Mesenchymal stem cell (in vitro differentiated cells and primary cell): ENCODE results near the gene BCL2.

Source experiments
- DNase-seq: peaks from one replicate; pipeline ENCODE4 v3.0.0-alpha.2; 2013
- H2AFZ ChIP-seq: one replicate; pipeline ENCODE4 v1.6.1; 2013; ENCODE audit warnings: low read depth, mild to moderate bottlenecking, control low read depth, inconsistent platforms, low read length, moderate library complexity
- H2AK5ac ChIP-seq: 2 replicates; pipeline ENCODE4 v1.6.1; 2013; ENCODE audit warnings: low read length, moderate library complexity, mild to moderate bottlenecking, inconsistent platforms; ENCODE audit not compliant: severe bottlenecking
- H2BK120ac ChIP-seq: one replicate; pipeline ENCODE4 v1.6.1; 2013; ENCODE audit warnings: low read depth, mild to moderate bottlenecking, inconsistent platforms, low read length, moderate library complexity
- H2BK12ac ChIP-seq, 2 experiments: one replicate each; pipeline ENCODE4 v1.6.1; 2013; ENCODE audit warnings: inconsistent platforms in 2 of 2, low read length in 2 of 2, mild to moderate bottlenecking in 2 of 2, moderate library complexity in 2 of 2, control low read depth in 1 of 2
- H2BK15ac ChIP-seq: one replicate; pipeline ENCODE4 v1.6.1; 2013; ENCODE audit warnings: mild to moderate bottlenecking, low read depth, inconsistent platforms; ENCODE audit not compliant: poor library complexity, severe bottlenecking
- H2BK5ac ChIP-seq: 2 replicates; pipeline ENCODE4 v1.6.1; 2013; ENCODE audit warnings: low read depth, mild to moderate bottlenecking, low read length, control low read depth, inconsistent platforms; ENCODE audit not compliant: poor library complexity, severe bottlenecking
- H3K14ac ChIP-seq, 2 experiments: one replicate each; pipeline ENCODE4 v1.6.1; 2013; ENCODE audit warnings: inconsistent platforms in 2 of 2, low read length in 2 of 2, control low read depth in 1 of 2, mild to moderate bottlenecking in 1 of 2, moderate library complexity in 1 of 2
- H3K18ac ChIP-seq, 2 experiments: one replicate each; pipeline ENCODE4 v1.6.1; 2013; ENCODE audit warnings: inconsistent platforms in 2 of 2, low read length in 2 of 2, control low read depth in 1 of 2, low read depth in 1 of 2, mild to moderate bottlenecking in 1 of 2
- H3K23ac ChIP-seq, 2 experiments: one replicate each; pipeline ENCODE4 v1.6.1; 2013; ENCODE audit warnings: inconsistent platforms in 2 of 2, low read length in 2 of 2, mild to moderate bottlenecking in 2 of 2, moderate library complexity in 2 of 2, control low read depth in 1 of 2
- H3K27ac ChIP-seq: 2 replicates; pipeline ENCODE4 v1.5.1; 2013; ENCODE audit warnings: mild to moderate bottlenecking, moderate library complexity, low read length, control low read depth, inconsistent platforms; ENCODE audit not compliant: poor library complexity, severe bottlenecking
- H3K27me3 ChIP-seq, 2 experiments: 2 replicates each; pipeline versions ENCODE4 v1.6.1 to v1.7.0; 2013; ENCODE audit warnings: low read length in 2 of 2, mild to moderate bottlenecking in 2 of 2, moderate library complexity in 2 of 2, control low read depth in 1 of 2, inconsistent platforms in 1 of 2; ENCODE audit not compliant: control insufficient read depth in 1 of 2, insufficient read depth in 1 of 2
- H3K36me3 ChIP-seq, 2 experiments: 2 replicates each; pipeline versions ENCODE4 v1.6.1 to v1.7.0; 2013; ENCODE audit warnings: low read length in 2 of 2, control low read depth in 1 of 2, inconsistent platforms in 1 of 2, low read depth in 1 of 2, mild to moderate bottlenecking in 1 of 2; ENCODE audit not compliant: insufficient read depth in 2 of 2, control insufficient read depth in 1 of 2
- H3K4ac ChIP-seq, 2 experiments: one replicate each; pipeline ENCODE4 v1.6.1; 2013; ENCODE audit warnings: inconsistent platforms in 2 of 2, low read length in 2 of 2, mild to moderate bottlenecking in 2 of 2, moderate library complexity in 2 of 2, control low read depth in 1 of 2, low read depth in 1 of 2
- H3K4me1 ChIP-seq: 2 replicates; pipeline ENCODE4 v1.6.1; 2013; ENCODE audit warnings: low read depth, low read length, control low read depth; ENCODE audit not compliant: control insufficient read depth, insufficient read depth
- H3K4me2 ChIP-seq: 2 replicates; pipeline ENCODE4 v1.6.1; 2013; ENCODE audit warnings: low read length, mild to moderate bottlenecking, inconsistent platforms; ENCODE audit not compliant: poor library complexity, severe bottlenecking
- H3K4me3 ChIP-seq, 2 experiments: 2 replicates each; pipeline versions ENCODE4 v1.5.1 to v1.7.0; 2013; ENCODE audit warnings: low read length in 2 of 2, mild to moderate bottlenecking in 2 of 2, control low read depth in 1 of 2, low read depth in 1 of 2; ENCODE audit not compliant: insufficient read depth in 1 of 2
- H3K79me1 ChIP-seq: replicated peaks from 2 replicates; pipeline ENCODE4 v1.6.1; 2013; ENCODE audit warnings: mild to moderate bottlenecking, control low read depth, low read length, inconsistent platforms; ENCODE audit not compliant: poor library complexity, severe bottlenecking
- H3K9ac ChIP-seq: 2 replicates; pipeline ENCODE4 v1.7.0; 2013; ENCODE audit warnings: mild to moderate bottlenecking, low read length, moderate library complexity
- H3K9me3 ChIP-seq: 2 replicates; pipeline ENCODE4 v1.7.0; 2013; ENCODE audit warnings: mild to moderate bottlenecking, low read length; ENCODE audit not compliant: control insufficient read depth
- H4K8ac ChIP-seq: one replicate; pipeline ENCODE4 v1.6.1; 2013; ENCODE audit warnings: inconsistent platforms, mild to moderate bottlenecking, low read length, moderate library complexity
- H4K91ac ChIP-seq: one replicate; pipeline ENCODE4 v1.6.1; 2013; ENCODE audit warnings: mild to moderate bottlenecking, low read length, inconsistent platforms
- WGBS: methylation state at CpG from one replicate; pipeline ENCODE4 v1.1.7; 2013; ENCODE audit warnings: mixed read lengths; 5-methylcytosine and 5-hydroxymethylcytosine counted together

Gene BCL2

GRCh38 chr18:63099848-63100629, 219.5 kb downstream of the BCL2 start:
- H4K91ac ChIP-seq: no peak overlapping the region
- H3K79me1 ChIP-seq: no peaks in the 10 kb centered on the region
- H3K23ac ChIP-seq: no peak overlapping the region
- H3K36me3 ChIP-seq: no peaks in the 10 kb centered on the region
- no peak overlapping the region for H2BK12ac ChIP-seq
- H2BK120ac ChIP-seq: no peak overlapping the region
- no peak overlapping the region for H2AFZ ChIP-seq
- H2BK5ac ChIP-seq: no peak overlapping the region
- no peak overlapping the region for H3K27ac ChIP-seq
- no peaks in the 10 kb centered on the region for H3K9me3 ChIP-seq
- no peak overlapping the region for H3K14ac ChIP-seq
- no peak overlapping the region for H2BK15ac ChIP-seq
- no peak overlapping the region for H3K18ac ChIP-seq
- DNase-seq: no peak
- H4K8ac ChIP-seq: no peak overlapping the region
- peaks cover 5 to 43% of the 10 kb centered on the region in 2 experiments for H3K27me3 ChIP-seq
- no peak overlapping the region for H3K4me2 ChIP-seq
- H3K4ac ChIP-seq: no peak overlapping the region
- 84% methylated on average over 9 of the region's 10 CpGs for WGBS
- H3K4me1 ChIP-seq: peaks cover 6% of the 10 kb centered on the region
- no peak overlapping the region for H2AK5ac ChIP-seq
- H3K9ac ChIP-seq: no peak overlapping the region
- no peak overlapping the region for H3K4me3 ChIP-seq

- Histone ChIP-seq H3K27me3 (peaks cover 5 to 43% of the 10 kb centered on the region in 2 experiments), H3K27ac (no peak overlapping the region), H3K4me3 (no peak overlapping the region), H3K18ac (no peak overlapping the region), H2BK120ac (no peak overlapping the region), H2AFZ (no peak overlapping the region), H3K4me1 (peaks cover 6% of the 10 kb centered on the region), H4K8ac (no peak overlapping the region), H3K23ac (no peak overlapping the region), H3K4me2 (no peak overlapping the region), H4K91ac (no peak overlapping the region), H2BK12ac (no peak overlapping the region), H3K36me3 (no peaks in the 10 kb centered on the region), H3K9me3 (no peaks in the 10 kb centered on the region), H2BK15ac (no peak overlapping the region), H3K79me1 (no peaks in the 10 kb centered on the region), H3K9ac (no peak overlapping the region), H2AK5ac (no peak overlapping the region), H3K4ac (no peak overlapping the region), H2BK5ac (no peak overlapping the region), H3K14ac (peak overlapping the region in 1 of 2 experiments; percentile 14)
- DNase-seq: no peak
- WGBS: 84% methylated on average over 12 of the region's 14 CpGs
Measured at GRCh38 chr18:63099091-63099840, 220.3 kb downstream of the BCL2 start.

DNA sequence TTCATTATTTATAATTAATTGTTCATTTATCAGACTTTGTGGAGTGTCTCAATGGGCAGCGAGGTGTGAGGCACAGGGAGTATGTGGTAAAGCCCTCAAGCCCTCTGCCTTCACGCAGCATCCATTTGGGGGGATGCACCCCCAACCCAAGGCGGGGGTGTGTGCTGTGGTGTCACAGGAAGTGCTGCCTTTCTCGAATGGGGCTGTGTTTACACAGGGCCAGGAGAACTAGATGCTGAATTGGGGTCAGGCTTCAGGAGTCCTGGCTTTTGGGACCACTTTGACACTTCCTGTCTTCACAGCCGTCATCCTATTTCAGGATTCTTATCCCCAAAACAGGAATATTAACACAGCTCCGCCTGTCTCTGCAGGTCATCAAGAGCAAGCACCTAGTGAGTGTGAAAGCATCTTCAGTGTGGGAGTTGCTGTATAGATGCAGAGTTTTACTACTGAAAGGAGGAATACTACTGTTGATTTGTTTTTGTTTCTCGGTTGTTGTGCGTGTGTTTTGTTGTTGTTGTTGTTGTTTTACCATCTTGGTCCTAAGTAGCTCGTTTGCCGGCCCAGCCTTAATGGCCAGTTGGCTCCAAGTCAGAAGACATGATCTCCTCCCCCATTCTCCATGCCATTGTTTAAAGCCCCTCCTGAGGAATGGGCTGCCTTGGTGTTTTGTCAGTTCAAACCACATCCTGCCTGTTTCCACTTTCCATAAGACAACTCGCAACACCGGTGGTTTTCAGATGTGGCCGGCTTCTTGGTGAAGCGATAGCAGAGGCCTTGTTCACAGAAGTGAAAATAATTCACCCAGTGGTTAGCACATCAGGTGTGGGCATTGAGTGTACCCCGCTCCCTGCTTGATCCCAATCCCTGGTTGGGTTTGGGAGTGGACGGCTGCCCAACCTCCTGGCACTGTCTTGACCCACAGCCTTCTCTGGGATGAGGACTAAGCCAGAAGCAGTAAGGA, 221.3 kb downstream of the BCL2 start:
- 86% methylated on average over 14 of the region's 16 CpGs for WGBS

More for the DNA sequence above, 221.3 kb downstream of the BCL2 start:
- H4K8ac ChIP-seq: no peak overlapping the region
- H2BK12ac ChIP-seq: no peak overlapping the region
- H3K4me3 ChIP-seq: no peak overlapping the region
- H3K27me3 ChIP-seq: peaks cover 5 to 50% of the 10 kb centered on the region in 2 experiments
- H2BK120ac ChIP-seq: no peak overlapping the region
- no peak overlapping the region for H3K4me2 ChIP-seq
- H3K36me3 ChIP-seq: no peaks in the 10 kb centered on the region
- H3K9me3 ChIP-seq: no peaks in the 10 kb centered on the region
- no peak overlapping the region for H4K91ac ChIP-seq
- H2AK5ac ChIP-seq: no peak overlapping the region
- H3K9ac ChIP-seq: no peak overlapping the region
- no peak overlapping the region for H2BK5ac ChIP-seq
- no peak overlapping the region for H3K18ac ChIP-seq
- H2AFZ ChIP-seq: no peak overlapping the region
- H3K14ac ChIP-seq: peak overlapping the region in 1 of 2 experiments; percentile 14
- no peaks in the 10 kb centered on the region for H3K79me1 ChIP-seq
- no peak overlapping the region for H2BK15ac ChIP-seq
- H3K4me1 ChIP-seq: peaks cover 6% of the 10 kb centered on the region
- H3K27ac ChIP-seq: no peak overlapping the region
- H3K23ac ChIP-seq: peak overlapping the region in 1 of 2 experiments; percentile 25
- DNase-seq: no peak
- no peak overlapping the region for H3K4ac ChIP-seq
